HG02973 (cell line): ENCODE results near the gene NCS1.
"Not testable (repeated sequence)": the region's sequence is repeated elsewhere in the genome, so short reads cannot be mapped to it uniquely, and the experiment has no call there.

Experiments used
- ATAC-seq: cut with Tn5 transposase; IDR thresholded peaks from one replicate; pipeline ENCODE4 v1.9.1; 2021; ENCODE audit warnings: moderate library complexity; ENCODE audit not compliant: unreplicated experiment

The NCS1 gene

GRCh38 chr9:130259044-130259443 lies 86.8 kb downstream of the NCS1 start:
- no peak for ATAC-seq

GRCh38 chr9:130260816-130261765 lies 88.9 kb downstream of the NCS1 start:
- ATAC-seq, result no peak

DNA sequence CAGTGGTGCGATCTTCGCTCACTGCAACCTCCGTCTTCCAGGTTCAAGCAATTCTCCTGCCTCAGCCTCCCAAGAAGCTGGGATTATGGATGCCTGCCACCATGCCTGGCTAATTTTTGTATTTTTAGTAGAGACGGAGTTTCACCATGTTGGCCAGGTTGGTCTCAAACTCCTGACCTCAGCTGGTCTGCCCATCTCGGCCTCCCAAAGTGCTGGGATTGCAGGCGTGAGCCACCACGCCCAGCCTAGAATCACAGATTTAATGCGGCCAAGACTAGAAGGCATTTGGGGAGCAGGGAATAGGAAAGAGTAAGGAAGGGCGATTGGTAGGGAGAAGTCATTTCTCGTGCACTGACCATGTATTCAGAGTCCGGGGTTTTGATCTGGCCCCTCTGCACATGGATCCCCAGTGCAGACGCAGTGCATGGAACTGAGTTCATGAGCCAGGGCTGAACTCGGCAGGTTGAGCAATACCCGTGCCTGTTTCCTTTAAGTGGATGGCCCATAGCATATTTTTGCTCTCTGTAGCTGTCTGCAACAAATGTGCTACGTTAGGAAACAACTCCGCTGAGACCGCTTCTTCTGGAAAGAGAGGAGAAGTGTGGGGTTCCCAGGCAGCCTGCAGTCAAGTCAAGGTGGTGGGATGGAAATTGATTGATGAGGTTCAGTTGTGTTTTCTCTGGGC lies 90.0 kb downstream of the NCS1 start:
- ATAC-seq, result no peak

GRCh38 chr9:130262771-130263170 lies 90.6 kb downstream of the NCS1 start:
- no peak for ATAC-seq

- ATAC-seq, result no peak
Observed at GRCh38 chr9:130263601-130264413, 91.6 kb downstream of the NCS1 start.

GRCh38 chr9:130264414-130265350 lies 92.5 kb downstream of the NCS1 start:
- no peak for ATAC-seq

DNA sequence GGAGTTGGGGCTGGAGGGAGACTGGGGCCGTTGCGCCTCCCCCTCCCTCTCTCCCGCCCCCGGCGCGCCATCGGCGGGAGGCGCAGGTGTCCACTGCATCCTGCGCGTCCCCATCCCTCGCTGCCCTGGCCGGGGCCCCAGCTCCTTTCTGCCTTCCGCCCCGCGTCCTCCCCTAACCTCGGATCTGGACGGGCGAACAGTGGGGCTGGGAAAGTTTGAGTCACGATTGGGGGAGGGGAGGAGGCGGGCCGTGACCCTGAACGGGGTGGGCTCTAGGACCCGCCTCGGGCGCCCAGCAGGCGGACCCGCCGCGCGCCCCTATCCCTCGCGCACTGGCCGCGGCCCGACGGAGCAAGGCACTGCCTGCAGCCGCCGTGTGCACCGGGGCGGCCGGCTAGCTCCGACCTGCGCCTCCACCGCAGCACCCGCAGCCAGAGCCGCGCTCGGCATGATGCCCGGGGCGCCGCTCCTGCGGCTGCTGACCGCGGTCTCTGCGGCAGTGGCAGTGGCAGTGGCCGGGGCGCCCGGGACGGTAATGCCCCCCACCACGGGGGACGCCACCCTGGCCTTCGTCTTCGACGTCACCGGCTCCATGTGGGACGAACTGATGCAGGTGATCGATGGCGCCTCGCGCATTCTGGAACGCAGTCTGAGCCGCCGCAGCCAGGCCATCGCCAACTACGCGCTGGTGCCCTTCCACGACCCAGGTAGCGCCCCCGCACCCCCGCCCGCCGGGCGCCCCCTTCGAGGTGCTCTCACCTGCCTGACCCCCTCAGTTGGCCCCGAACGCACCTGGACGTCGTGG lies 93.4 kb downstream of the NCS1 start, which contains the start of gene HMCN2:
TSS of gene HMCN2 (plus strand) at position 330 of the 805 bp plus-strand sequence. CDS start at position 449, 119 bp downstream.
- ATAC-seq, result no peak

DNA sequence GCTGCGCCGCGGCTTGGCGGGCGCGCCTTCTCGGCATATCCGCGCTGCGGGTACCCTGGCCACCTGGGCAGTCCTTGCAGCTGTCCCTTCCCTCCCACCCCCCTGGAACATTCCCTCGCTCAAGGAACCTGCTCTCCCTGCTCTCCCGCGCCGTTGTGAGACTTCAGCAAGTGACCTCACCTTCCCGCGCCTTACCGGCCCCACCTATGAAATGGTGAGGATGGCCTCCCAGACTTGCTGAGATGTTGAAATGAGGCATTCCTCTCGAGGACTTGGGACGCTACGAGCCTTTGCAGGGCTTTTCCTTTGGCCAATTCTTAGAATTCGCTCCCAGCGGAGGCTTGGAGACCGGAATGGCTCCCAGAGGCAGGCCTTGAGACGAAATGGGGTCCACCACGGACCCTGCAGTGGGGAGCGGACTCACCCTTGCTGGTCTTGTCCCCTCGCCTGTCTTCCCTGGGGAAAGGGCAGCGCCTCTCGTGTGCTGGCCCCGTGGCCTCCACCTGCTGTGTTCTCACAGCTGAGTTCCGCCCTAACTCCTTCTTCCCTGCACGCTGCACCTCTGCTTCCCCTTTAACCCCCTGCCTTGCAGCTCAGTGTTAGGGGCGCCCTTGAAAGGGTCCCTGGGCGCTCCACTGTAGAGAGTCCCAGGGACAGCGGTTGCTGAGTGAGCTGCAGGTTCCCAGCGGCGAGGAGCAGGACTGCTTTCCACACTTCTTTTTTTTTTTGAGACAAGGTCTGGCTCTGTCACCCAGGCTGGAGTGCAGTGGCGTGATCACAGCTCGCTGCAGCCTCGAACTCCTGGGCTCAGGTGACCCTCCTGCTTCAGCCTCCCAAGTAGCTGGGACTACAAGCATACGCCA lies 94.3 kb downstream of the NCS1 start:
- ATAC-seq, result no peak

DNA sequence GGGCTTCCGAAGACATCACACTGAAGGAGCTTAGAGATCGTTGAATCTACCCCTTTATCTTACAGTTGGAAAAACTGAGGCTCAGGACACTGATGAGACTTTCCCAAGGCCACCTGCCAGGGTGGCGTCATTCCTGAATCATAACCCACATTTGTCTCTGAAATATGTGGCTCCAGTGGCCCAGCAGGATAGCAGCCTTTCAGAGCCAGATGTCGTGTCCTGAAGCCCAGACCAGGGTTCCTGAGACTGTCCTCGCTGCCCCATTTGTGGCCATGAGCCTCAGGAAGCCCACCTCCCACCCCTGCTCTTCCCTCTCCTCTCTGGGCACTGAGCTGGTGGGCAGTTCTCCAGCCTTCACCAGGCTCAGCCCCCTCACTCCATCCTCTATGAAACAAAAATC lies 95.7 kb downstream of the NCS1 start:
- ATAC-seq, result no peak

- ATAC-seq, result no peak
Observed at GRCh38 chr9:130268521-130269211, 96.5 kb downstream of the NCS1 start.

DNA sequence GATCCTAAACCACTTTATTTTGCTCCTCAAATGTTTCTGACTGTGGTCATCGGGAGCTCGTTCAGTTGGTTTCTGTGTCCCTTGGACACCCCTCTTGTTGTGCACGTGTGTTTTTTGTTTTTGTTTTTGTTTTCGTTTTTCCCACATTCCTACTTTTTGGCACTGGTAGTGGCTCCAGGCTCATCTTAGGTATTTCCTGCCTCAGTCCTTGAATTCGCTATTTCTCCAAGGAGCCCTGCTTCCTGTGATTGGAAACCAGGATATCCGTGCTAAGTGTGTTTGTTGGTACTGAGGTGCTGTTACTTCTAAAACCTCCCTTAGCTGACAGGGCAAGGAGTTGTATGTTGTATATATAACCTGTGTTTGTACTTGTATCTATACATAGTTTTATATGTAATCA lies 99.3 kb downstream of the NCS1 start:
- no peak for ATAC-seq

- no peak for ATAC-seq
Observed at GRCh38 chr9:130275156-130275555, 103.0 kb downstream of the NCS1 start.

DNA sequence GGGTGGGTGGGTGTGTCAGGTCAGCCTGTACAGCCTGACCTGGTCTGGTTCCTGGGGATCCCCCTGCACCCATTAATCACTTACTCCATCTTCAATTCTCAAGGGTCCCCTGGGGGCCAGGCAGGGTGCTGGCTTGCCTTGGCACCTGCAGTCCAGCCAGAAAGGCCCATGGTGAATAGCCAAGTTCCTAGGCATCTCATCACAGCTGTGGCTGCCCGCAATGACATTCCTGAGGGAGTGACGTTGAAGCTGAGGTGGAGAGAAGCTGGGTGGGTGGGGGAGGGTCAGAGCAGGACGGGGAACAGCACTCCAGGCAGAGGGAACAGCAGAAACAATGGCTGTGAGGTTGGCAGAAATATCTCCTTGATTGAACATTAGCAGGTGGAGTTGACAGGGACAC lies 103.9 kb downstream of the NCS1 start:
- no peak for ATAC-seq

DNA sequence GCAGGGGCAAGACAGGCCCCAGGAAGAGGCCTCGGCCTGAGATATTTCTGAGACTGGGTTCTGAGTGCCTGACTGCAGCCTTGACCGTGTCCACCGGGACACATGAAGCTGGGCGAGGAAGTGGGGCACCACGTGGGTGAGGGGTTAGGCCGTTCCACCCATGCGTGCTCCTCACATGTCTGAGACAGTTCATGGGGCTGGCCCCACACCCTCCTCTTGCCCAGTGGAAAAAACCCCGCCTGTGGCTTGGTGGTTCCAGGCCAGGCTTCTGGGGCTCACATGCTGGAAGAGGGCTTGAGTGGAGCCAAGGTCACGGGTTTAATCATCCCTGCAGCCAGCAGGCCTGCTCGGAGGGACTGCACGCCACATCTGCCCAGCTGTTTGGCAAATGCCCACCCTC lies 104.8 kb downstream of the NCS1 start:
- ATAC-seq, result no peak

DNA sequence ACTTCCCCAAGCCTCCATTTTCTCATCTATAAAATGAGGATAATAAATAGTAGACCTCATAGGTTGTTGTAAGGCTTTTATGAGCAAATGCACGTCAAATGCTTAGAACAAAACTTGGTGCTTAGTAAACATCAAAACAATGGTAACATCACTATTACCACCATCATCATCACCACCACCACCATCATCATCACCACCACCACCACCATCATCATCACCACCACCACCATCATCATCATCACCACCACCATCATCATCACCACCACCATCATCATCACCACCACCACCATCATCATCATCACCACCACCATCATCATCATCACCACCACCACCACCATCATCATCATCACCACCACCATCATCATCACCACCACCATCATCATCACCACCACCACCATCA lies 105.3 kb downstream of the NCS1 start:
- ATAC-seq, result not testable (repeated sequence)

- no peak for ATAC-seq
Observed at GRCh38 chr9:130283539-130284248, 111.5 kb downstream of the NCS1 start.

DNA sequence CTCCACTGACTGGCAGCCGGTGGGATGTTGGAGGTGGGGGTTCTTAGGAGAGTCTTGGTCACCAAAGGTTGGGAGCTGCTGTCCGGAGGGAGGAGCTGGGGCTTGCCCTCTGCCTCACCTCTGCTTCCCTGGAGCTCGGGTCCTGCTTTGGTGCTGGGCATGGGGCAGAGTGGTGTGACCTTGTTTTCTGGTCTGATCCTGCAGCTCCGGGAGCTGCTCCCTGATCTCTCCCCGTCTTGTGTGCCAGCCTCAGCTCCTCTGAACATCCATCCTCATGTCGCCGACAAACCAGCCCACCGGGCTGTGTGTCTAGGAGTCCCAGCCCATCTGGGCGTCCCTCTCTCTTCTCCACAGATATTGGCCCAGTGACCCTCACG lies 112.0 kb downstream of the NCS1 start:
- no peak for ATAC-seq
